HCT116 (cell line): ENCODE data around the gene APOM. TPM values are rescaled to one million over a fixed set of nuclear protein-coding genes. Genes with fewer than 3 reads are reported as not detected.

Source experiments
- ATAC-seq: fragments of 200-7000 bp; cut with Tn5 transposase; 2 replicates; pipeline ENCODE4 v1.9.1; 2020; ENCODE audit warnings: mild to moderate bottlenecking, moderate library complexity
- BruUV-seq: library from RNA; stranded (reverse); fragments of 400-500 nt; replicated peaks from 2 replicates; lab custom pipeline; 2021; lab: Mats Ljungman, UMichigan
- CTCF ChIA-PET: fragments of 300-600 bp; sonication (Branson Sonifier 250); formaldehyde crosslinking; loops from one replicate; lab custom pipeline; 2021; ENCODE audit warnings: antibody characterized with exemption; lab: Charles Lee
- POLR2A ChIA-PET: fragments of 300-600, 350-600 bp; sonication (Branson Sonifier 250); formaldehyde crosslinking; loops from one replicate; lab custom pipeline; 2021; ENCODE audit warnings: antibody characterized with exemption; lab: Charles Lee
- RAD21 ChIA-PET, 2 experiments: fragments of 300-600 bp; sonication (Branson Sonifier 250); formaldehyde crosslinking; loops; one replicate each; lab custom pipeline; 2023; ENCODE audit warnings: low total read pairs in 2 of 2; ENCODE audit not compliant: uncharacterized antibody in 2 of 2, unreplicated experiment in 2 of 2, low non-redundant PET in 1 of 2; lab: Charles Lee
- DNase-seq: peaks from one replicate; pipeline ENCODE4 v3.0.0-alpha.2; 2010; ENCODE audit warnings: low read depth, low spot score
- H2AFZ ChIP-seq: fragments of 200-600 bp; shearing (Covaris generic), sonication (generic); 2 replicates; pipeline ENCODE4 v1.6.1; 2017; ENCODE audit warnings: low read depth, mixed run types, mixed read lengths, antibody characterized with exemption, low read length; ENCODE audit not compliant: poor library complexity, severe bottlenecking
- H3K27ac ChIP-seq: 2 replicates; pipeline ENCODE4 v1.5.1; 2012; ENCODE audit warnings: low read depth, low read length
- H3K27me3 ChIP-seq: fragments of 200-600 bp; sonication (generic); 2 replicates; pipeline ENCODE4 v1.6.1; 2016; ENCODE audit warnings: mixed run types, low read length, mixed read lengths; ENCODE audit not compliant: insufficient read depth
- H3K36me3 ChIP-seq, 2 experiments: fragments of 200-500 bp in 1 of 2; fragments of 200-600 bp in 1 of 2; sonication (Bioruptor generic) in 1 of 2; sonication (generic) in 1 of 2; 2 replicates each; pipeline versions ENCODE4 v1.5.1 to v1.6.1; 2014 to 2016; ENCODE audit warnings: low read length in 2 of 2, inconsistent platforms in 1 of 2, mixed read lengths in 1 of 2, mixed run types in 1 of 2; ENCODE audit not compliant: insufficient read depth in 2 of 2, control insufficient read depth in 1 of 2
- H3K4me1 ChIP-seq, 2 experiments: fragments of 200-600 bp in 1 of 2; sonication (generic) in 1 of 2; 2 replicates each; pipeline versions ENCODE4 v1.5.1 to v1.6.1; 2012 to 2017; ENCODE audit warnings: low read length in 2 of 2, inconsistent platforms in 1 of 2, mild to moderate bottlenecking in 1 of 2, mixed read lengths in 1 of 2, mixed run types in 1 of 2, moderate library complexity in 1 of 2; ENCODE audit not compliant: insufficient read depth in 2 of 2, control insufficient read depth in 1 of 2
- H3K4me2 ChIP-seq: fragments of 200-600 bp; sonication (generic); 2 replicates; pipeline ENCODE4 v1.6.1; 2017; ENCODE audit warnings: mixed run types, low read length, mixed read lengths
- H3K4me3 ChIP-seq, 2 experiments: fragments of 200-600 bp in 1 of 2; sonication (generic) in 1 of 2; replicated peaks in 1 of 2; 2 replicates each; pipeline ENCODE4 v1.5.1; 2011 to 2016; ENCODE audit warnings: low read length in 2 of 2, control low read depth in 1 of 2, low read depth in 1 of 2, mild to moderate bottlenecking in 1 of 2, mixed read lengths in 1 of 2, mixed run types in 1 of 2
- H3K79me2 ChIP-seq: fragments of 200-600 bp; sonication (generic); 2 replicates; pipeline ENCODE4 v1.6.1; 2017; ENCODE audit warnings: mild to moderate bottlenecking, mixed run types, low read length, moderate library complexity, mixed read lengths; ENCODE audit not compliant: insufficient read depth
- H3K9ac ChIP-seq: fragments of 200-600 bp; sonication (generic); 2 replicates; pipeline ENCODE4 v1.6.1; 2016; ENCODE audit warnings: low read length, mixed read lengths
- H3K9me2 ChIP-seq: fragments of 200-600 bp; sonication (generic), shearing (Covaris generic); 2 replicates; pipeline ENCODE4 v1.6.1; 2017; ENCODE audit warnings: mixed run types, mild to moderate bottlenecking, moderate library complexity; ENCODE audit not compliant: insufficient read depth
- H3K9me3 ChIP-seq, 2 experiments: fragments of 200-500 bp in 1 of 2; fragments of 200-600 bp in 1 of 2; sonication (Bioruptor generic) in 1 of 2; sonication (generic) in 1 of 2; 2 replicates each; pipeline ENCODE4 v1.6.1; 2014 to 2017; ENCODE audit warnings: low read length in 2 of 2, mixed read lengths in 2 of 2, inconsistent platforms in 1 of 2, low read depth in 1 of 2, mild to moderate bottlenecking in 1 of 2, mixed run types in 1 of 2, moderate library complexity in 1 of 2; ENCODE audit not compliant: control insufficient read depth in 1 of 2, insufficient read depth in 1 of 2
- H4K20me1 ChIP-seq: fragments of 200-600 bp; sonication (generic), shearing (Covaris generic); 2 replicates; pipeline ENCODE4 v1.6.1; 2017; ENCODE audit warnings: mixed run types, mild to moderate bottlenecking, moderate library complexity; ENCODE audit not compliant: insufficient read depth
- CBX3 ChIP-seq: IDR thresholded peaks from 2 replicates; pipeline ENCODE4 v1.6.1; 2012; ENCODE audit warnings: low read depth
- CEBPB ChIP-seq: IDR thresholded peaks from 2 replicates; pipeline ENCODE4 v1.6.1; 2012; ENCODE audit warnings: low read depth
- EGR1 ChIP-seq: IDR thresholded peaks from 2 replicates; pipeline ENCODE4 v1.6.1; 2012; ENCODE audit warnings: low read depth
- ELF1 ChIP-seq: IDR thresholded peaks from 2 replicates; pipeline ENCODE4 v1.6.1; 2012; ENCODE audit warnings: low read depth, borderline replicate concordance
- EZH2 ChIP-seq: fragments of 200-600 bp; sonication (generic); IDR thresholded peaks from 2 replicates; pipeline ENCODE4 v1.6.1; 2017; ENCODE audit warnings: antibody characterized with exemption, mixed run types
- EZH2phosphoT487 ChIP-seq: fragments of 200-600 bp; IDR thresholded peaks from 2 replicates; pipeline ENCODE4 v1.6.1; 2018; ENCODE audit warnings: antibody characterized with exemption, borderline replicate concordance
- FOSL1 ChIP-seq: IDR thresholded peaks from 2 replicates; pipeline ENCODE4 v1.6.1; 2012; ENCODE audit warnings: low read depth
- JUND ChIP-seq: IDR thresholded peaks from 2 replicates; pipeline ENCODE4 v1.6.1; 2012
- POLR2AphosphoS5 ChIP-seq: IDR thresholded peaks from 2 replicates; pipeline ENCODE4 v1.6.1; 2011; ENCODE audit warnings: mild to moderate bottlenecking, low read depth, low read length, moderate library complexity
- RAD21 ChIP-seq: IDR thresholded peaks from 2 replicates; pipeline ENCODE4 v1.6.1; 2012; ENCODE audit warnings: low read depth, mild to moderate bottlenecking
- SIN3A ChIP-seq: IDR thresholded peaks from 2 replicates; pipeline ENCODE4 v1.6.1; 2012; ENCODE audit warnings: low read depth
- SP1 ChIP-seq: IDR thresholded peaks from 2 replicates; pipeline ENCODE4 v1.6.1; 2012; ENCODE audit warnings: low read depth
- SRF ChIP-seq: IDR thresholded peaks from 2 replicates; pipeline ENCODE4 v1.6.1; 2012; ENCODE audit warnings: low read depth
- ZFX ChIP-seq: fragments of 450-650 bp; IDR thresholded peaks from 2 replicates; pipeline ENCODE4 v1.6.1; 2017
- ZNF274 ChIP-seq: fragments of 200-500 bp; sonication (Bioruptor generic); IDR thresholded peaks from 2 replicates; pipeline ENCODE4 v1.6.1; 2014; ENCODE audit warnings: mild to moderate bottlenecking, low read depth, low read length, inconsistent platforms
- intact Hi-C: fragments of 100-400 bp; cut with micrococcal nuclease; formaldehyde crosslinking; loops from 2 replicates; pipeline ENCODE4 v1.10.0; 2022
- total RNA-seq: library from RNA; stranded (reverse); gene quantifications from one replicate; pipeline ENCODE4 v1.2.1, GENCODE V29; 2021; ENCODE audit not compliant: unreplicated experiment
- TF ChIP-seq, protein P1 (sequence below): IDR thresholded peaks from 2 replicates; pipeline ENCODE4 v1.6.1; 2011; ENCODE audit warnings: mild to moderate bottlenecking, low read length, moderate library complexity; ENCODE audit not compliant: insufficient replicate concordance; ENCODE audit errors: extremely low read depth
- TF ChIP-seq, protein P2 (sequence below), 3 experiments: fragments of 200-600 bp in 1 of 3; sonication (generic) in 1 of 3; IDR thresholded peaks in 2 of 3; conservative IDR thresholded peaks in 1 of 3; 2 replicates each; pipeline ENCODE4 v1.5.1; 2012 to 2017; ENCODE audit warnings: low read depth in 2 of 3, low read length in 2 of 3, antibody characterized with exemption in 1 of 3, borderline replicate concordance in 1 of 3, control low read depth in 1 of 3, mild to moderate bottlenecking in 1 of 3, mixed read lengths in 1 of 3, mixed run types in 1 of 3, moderate library complexity in 1 of 3; ENCODE audit not compliant: insufficient read depth in 1 of 3
- TF ChIP-seq, protein P3 (sequence below): IDR thresholded peaks from 2 replicates; pipeline ENCODE4 v1.6.1; 2012
- TF ChIP-seq, protein P4 (sequence below): IDR thresholded peaks from 2 replicates; pipeline ENCODE4 v1.6.1; 2012

The APOM gene
- total RNA-seq, 1 experiment from 2014 or later, result 2.2 TPM

DNA sequence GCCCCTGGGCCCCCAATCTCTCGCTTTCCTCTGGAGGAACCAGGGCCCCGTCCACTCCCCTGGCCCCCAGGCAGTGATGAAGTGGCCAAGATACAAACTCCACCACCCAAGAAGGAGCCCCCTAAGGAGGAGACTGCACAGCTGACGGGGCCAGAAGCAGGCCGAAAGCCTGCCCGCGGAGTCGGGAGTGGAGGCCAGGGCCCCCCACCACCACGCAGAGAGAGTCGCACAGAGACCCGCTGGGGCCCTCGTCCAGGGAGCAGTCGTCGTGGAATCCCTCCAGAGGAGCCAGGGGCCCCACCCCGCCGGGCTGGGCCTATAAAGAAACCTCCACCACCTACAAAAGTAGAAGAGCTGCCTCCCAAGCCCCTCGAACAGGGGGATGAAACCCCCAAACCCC, 24.5 kb upstream of the APOM start:
- no peak overlapping the region for H3K9ac ChIP-seq
- BruUV-seq, result TSS peak; percentile 6
- no peaks in the 10 kb centered on the region for H3K9me3 ChIP-seq
- H3K79me2 ChIP-seq, result peaks cover 72% of the 10 kb centered on the region
- TF ChIP-seq ZFX (no peak), FOSL1 (no peak), EGR1 (no peak), EZH2 (no peak), SRF (no peak), CEBPB (no peak), SP1 (no peak), RAD21 (no peak), JUND (no peak), POLR2AphosphoS5 (no peak), SIN3A (no peak), ZNF274 (no peak), EZH2phosphoT487 (no peak), ELF1 (no peak), CBX3 (no peak)
- TF ChIP-seq, protein P1, sequence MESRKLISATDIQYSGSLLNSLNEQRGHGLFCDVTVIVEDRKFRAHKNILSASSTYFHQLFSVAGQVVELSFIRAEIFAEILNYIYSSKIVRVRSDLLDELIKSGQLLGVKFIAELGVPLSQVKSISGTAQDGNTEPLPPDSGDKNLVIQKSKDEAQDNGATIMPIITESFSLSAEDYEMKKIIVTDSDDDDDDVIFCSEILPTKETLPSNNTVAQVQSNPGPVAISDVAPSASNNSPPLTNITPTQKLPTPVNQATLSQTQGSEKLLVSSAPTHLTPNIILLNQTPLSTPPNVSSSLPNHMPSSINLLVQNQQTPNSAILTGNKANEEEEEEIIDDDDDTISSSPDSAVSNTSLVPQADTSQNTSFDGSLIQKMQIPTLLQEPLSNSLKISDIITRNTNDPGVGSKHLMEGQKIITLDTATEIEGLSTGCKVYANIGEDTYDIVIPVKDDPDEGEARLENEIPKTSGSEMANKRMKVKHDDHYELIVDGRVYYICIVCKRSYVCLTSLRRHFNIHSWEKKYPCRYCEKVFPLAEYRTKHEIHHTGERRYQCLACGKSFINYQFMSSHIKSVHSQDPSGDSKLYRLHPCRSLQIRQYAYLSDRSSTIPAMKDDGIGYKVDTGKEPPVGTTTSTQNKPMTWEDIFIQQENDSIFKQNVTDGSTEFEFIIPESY, result no peak
- TF ChIP-seq, protein P2, sequence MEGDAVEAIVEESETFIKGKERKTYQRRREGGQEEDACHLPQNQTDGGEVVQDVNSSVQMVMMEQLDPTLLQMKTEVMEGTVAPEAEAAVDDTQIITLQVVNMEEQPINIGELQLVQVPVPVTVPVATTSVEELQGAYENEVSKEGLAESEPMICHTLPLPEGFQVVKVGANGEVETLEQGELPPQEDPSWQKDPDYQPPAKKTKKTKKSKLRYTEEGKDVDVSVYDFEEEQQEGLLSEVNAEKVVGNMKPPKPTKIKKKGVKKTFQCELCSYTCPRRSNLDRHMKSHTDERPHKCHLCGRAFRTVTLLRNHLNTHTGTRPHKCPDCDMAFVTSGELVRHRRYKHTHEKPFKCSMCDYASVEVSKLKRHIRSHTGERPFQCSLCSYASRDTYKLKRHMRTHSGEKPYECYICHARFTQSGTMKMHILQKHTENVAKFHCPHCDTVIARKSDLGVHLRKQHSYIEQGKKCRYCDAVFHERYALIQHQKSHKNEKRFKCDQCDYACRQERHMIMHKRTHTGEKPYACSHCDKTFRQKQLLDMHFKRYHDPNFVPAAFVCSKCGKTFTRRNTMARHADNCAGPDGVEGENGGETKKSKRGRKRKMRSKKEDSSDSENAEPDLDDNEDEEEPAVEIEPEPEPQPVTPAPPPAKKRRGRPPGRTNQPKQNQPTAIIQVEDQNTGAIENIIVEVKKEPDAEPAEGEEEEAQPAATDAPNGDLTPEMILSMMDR (IDR thresholded peaks at IDR 0.05 in 2 of 3, conservative IDR thresholded peaks at IDR 0.05 in 1 of 3; ENCODE audit: borderline replicate concordance in 1 of 3, insufficient read depth in 1 of 3, low read depth in 2 of 3, low read length in 2 of 3), result no peak
- TF ChIP-seq, protein P3, sequence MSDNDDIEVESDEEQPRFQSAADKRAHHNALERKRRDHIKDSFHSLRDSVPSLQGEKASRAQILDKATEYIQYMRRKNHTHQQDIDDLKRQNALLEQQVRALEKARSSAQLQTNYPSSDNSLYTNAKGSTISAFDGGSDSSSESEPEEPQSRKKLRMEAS, result no peak
- TF ChIP-seq, protein P4, sequence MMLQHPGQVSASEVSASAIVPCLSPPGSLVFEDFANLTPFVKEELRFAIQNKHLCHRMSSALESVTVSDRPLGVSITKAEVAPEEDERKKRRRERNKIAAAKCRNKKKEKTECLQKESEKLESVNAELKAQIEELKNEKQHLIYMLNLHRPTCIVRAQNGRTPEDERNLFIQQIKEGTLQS, result no peak
- TF ChIP-seq, all 23 proteins: peak for 0
- no peaks in the 10 kb centered on the region for H3K27me3 ChIP-seq
- H3K4me3 ChIP-seq, result no peak overlapping the region
- H3K4me2 ChIP-seq, result no peak overlapping the region
- DNase-seq (no peak), ATAC-seq (no peak)
- no peaks in the 10 kb centered on the region for H3K4me1 ChIP-seq
- POLR2A ChIA-PET, result no interaction called here
- H3K27ac ChIP-seq, result no peak overlapping the region
- no peaks in the 10 kb centered on the region for H3K9me2 ChIP-seq
- no peak overlapping the region for H2AFZ ChIP-seq
- intact Hi-C loops, result no loop called here
- H3K36me3 ChIP-seq, result peaks cover 63 to 95% of the 10 kb centered on the region in 2 experiments
- H4K20me1 ChIP-seq, result no peaks in the 10 kb centered on the region
- RAD21 ChIA-PET, result no interaction called here
- CTCF ChIA-PET, result no interaction called here
